K562 (cell line): ENCODE measurements around the gene SERPINA1. TPM values are rescaled to one million over a fixed set of nuclear protein-coding genes. Genes with fewer than 3 reads are reported as not detected.

Experiments used
- ATAC-seq: fragments of 200-7000 bp; cut with Tn5 transposase; 3 replicates; pipeline ENCODE4 v1.9.1; 2020; ENCODE audit warnings: moderate library complexity
- BruUV-seq: library from RNA; stranded (reverse); fragments of 400-500 nt; replicated peaks from 2 replicates; lab custom pipeline; 2021; lab: Mats Ljungman, UMichigan
- CTCF ChIA-PET: fragments of 300-600 bp; formaldehyde crosslinking; extraction: SDS; loops from one replicate; lab custom pipeline; 2021; ENCODE audit warnings: low intra/inter-chr PET ratio; lab: Yijun Ruan, JAX
- POLR2A ChIA-PET: fragments of 300-600, 350-650 bp; sonication (Branson Sonifier 250); formaldehyde crosslinking; extraction: SDS; loops from one replicate; lab custom pipeline; 2021; ENCODE audit warnings: antibody characterized with exemption, inconsistent platforms; lab: Yijun Ruan, JAX
- DNase-seq, 4 experiments: peaks; one replicate each; pipeline versions ENCODE4 v3.0.0 to v3.0.0-alpha.2; 2011 to 2018; ENCODE audit warnings: low spot score in 3 of 4, mixed read lengths in 3 of 4; ENCODE audit errors: extremely low read depth in 1 of 4
- FAIRE-seq: peaks from 2 replicates; lab custom pipeline; 2011; peaks lifted over from hg19 to GRCh38; lab: Jason Lieb, UNC
- H2AFZ ChIP-seq: 2 replicates; pipeline ENCODE4 v1.6.0; 2011; ENCODE audit warnings: low read depth, low read length, control low read depth, inconsistent platforms
- H3K27ac ChIP-seq: fragments of 200-600 bp; 3 replicates; pipeline ENCODE4 v1.8.0; 2011; ENCODE audit warnings: low read depth, mild to moderate bottlenecking, control low read depth, inconsistent platforms, low read length, moderate library complexity, mixed read lengths; ENCODE audit errors: extremely low read depth
- H3K27me3 ChIP-seq, 2 experiments: fragments of 300-600 bp in 1 of 2; 2 replicates in 1 of 2; 3 replicates in 1 of 2; pipeline versions ENCODE4 v1.6.0 to v1.8.0; 2011; ENCODE audit warnings: inconsistent platforms in 2 of 2, low read length in 2 of 2, mild to moderate bottlenecking in 1 of 2, mixed read lengths in 1 of 2, moderate library complexity in 1 of 2; ENCODE audit not compliant: control insufficient read depth in 2 of 2, insufficient read depth in 2 of 2
- H3K36me3 ChIP-seq: fragments of 300-600 bp; 3 replicates; pipeline ENCODE4 v1.8.0; 2011; ENCODE audit warnings: mild to moderate bottlenecking, low read length, inconsistent platforms; ENCODE audit not compliant: control insufficient read depth, insufficient read depth
- H3K4me1 ChIP-seq, 2 experiments: fragments of 200-600 bp in 1 of 2; replicated peaks in 1 of 2; 2 replicates in 1 of 2; 3 replicates in 1 of 2; pipeline versions ENCODE4 v1.5.1 to v1.8.0; 2011; ENCODE audit warnings: inconsistent platforms in 2 of 2, low read length in 2 of 2, mild to moderate bottlenecking in 1 of 2, mixed read lengths in 1 of 2, moderate library complexity in 1 of 2; ENCODE audit not compliant: control insufficient read depth in 2 of 2, insufficient read depth in 2 of 2
- H3K4me2 ChIP-seq: 2 replicates; pipeline ENCODE4 v1.6.1; 2011; ENCODE audit warnings: low read length, control low read depth, inconsistent platforms, mixed read lengths; ENCODE audit not compliant: insufficient read depth
- H3K4me3 ChIP-seq: fragments of 200-600 bp; sonication (generic), shearing (Covaris generic); 2 replicates; pipeline ENCODE4 v1.5.1; 2016; ENCODE audit warnings: control low read depth, inconsistent platforms
- H3K79me2 ChIP-seq: fragments of 200-600 bp; 3 replicates; pipeline ENCODE4 v1.8.0; 2011; ENCODE audit warnings: low read length, inconsistent platforms; ENCODE audit not compliant: control insufficient read depth, insufficient read depth
- H3K9ac ChIP-seq, 2 experiments: 2 replicates each; pipeline versions ENCODE4 v1.6.0 to v1.6.1; 2011; ENCODE audit warnings: low read depth in 2 of 2, low read length in 2 of 2, control low read depth in 1 of 2, inconsistent platforms in 1 of 2, mild to moderate bottlenecking in 1 of 2, mixed read lengths in 1 of 2; ENCODE audit not compliant: insufficient read depth in 1 of 2
- H3K9me1 ChIP-seq: one replicate; pipeline ENCODE4 v1.6.0; 2011; ENCODE audit warnings: inconsistent platforms, mild to moderate bottlenecking, low read length, moderate library complexity; ENCODE audit not compliant: control insufficient read depth, insufficient read depth
- H3K9me3 ChIP-seq: replicated peaks from 2 replicates; pipeline ENCODE4 v1.5.1; 2011; ENCODE audit warnings: low read depth, low read length, inconsistent platforms; ENCODE audit not compliant: control insufficient read depth, insufficient read depth
- H4K20me1 ChIP-seq: replicated peaks from 2 replicates; pipeline ENCODE4 v1.6.1; 2011; ENCODE audit warnings: low read length, inconsistent platforms, mixed read lengths; ENCODE audit not compliant: control insufficient read depth, insufficient read depth
- CTCF ChIP-seq, 3 experiments: IDR thresholded peaks in 2 of 3; conservative IDR thresholded peaks in 1 of 3; 2 replicates each; pipeline ENCODE4 v1.5.1; 2011 to 2012; ENCODE audit warnings: low read length in 3 of 3, mild to moderate bottlenecking in 3 of 3, control low read depth in 2 of 3, improper control_type of control experiment in 1 of 3, inconsistent platforms in 1 of 3, low read depth in 1 of 3, mixed read lengths in 1 of 3, moderate library complexity in 1 of 3; ENCODE audit not compliant: insufficient read depth in 2 of 3
- NKRF ChIP-seq: fragments of 450-650 bp; IDR thresholded peaks from 2 replicates; pipeline ENCODE4 v1.6.1; 2016; ENCODE audit warnings: borderline replicate concordance
- ZNF408 ChIP-seq: fragments of 250-450 bp; sonication (Bioruptor Pico); IDR thresholded peaks from 2 replicates; pipeline ENCODE4 v1.4.0; 2020; ENCODE audit warnings: low read depth, mild to moderate bottlenecking, moderate library complexity
- ZNF717 ChIP-seq: fragments of 250-450 bp; sonication (Bioruptor Pico); IDR thresholded peaks from 2 replicates; pipeline ENCODE4 v1.5.0; 2021
- WGBS: fragments of 100-300 bp; shearing (Covaris generic); methylation state at CpG from one replicate; pipeline ENCODE4 v1.1.6; 2016; ENCODE audit warnings: low coverage, mixed read lengths; ENCODE audit not compliant: insufficient coverage; ENCODE audit errors: missing lambda C conversion rate; 5-methylcytosine and 5-hydroxymethylcytosine counted together
- in situ Hi-C: fragments of 300-500 bp; cut with MboI; formaldehyde crosslinking; loops from 4 replicates; pipeline ENCODE4 v1.15.0; 2018; ENCODE audit warnings: inconsistent platforms, mixed read lengths
- intact Hi-C: fragments of 100-400 bp; cut with micrococcal nuclease; formaldehyde crosslinking; loops from 2 replicates; pipeline ENCODE4 v1.14.2; 2022
- polyA plus RNA-seq, 8 experiments: library from polyadenylated mRNA; depleted of rRNA in 4 of 8; stranded (reverse) in 5 of 8; unstranded in 3 of 8; fragments of >200 nt; fragmentation: Nextera tagmentation in 2 of 8; fragmentation: Illumina TruSeq in 1 of 8; extraction: Ambion mirVana in 2 of 8; extraction: Trizol in 1 of 8; gene quantifications; 2 replicates each; pipeline versions ENCODE4 v1.2.1 to v1.2.3, GENCODE V29; 2011 to 2014; ENCODE audit warnings: inconsistent platforms in 1 of 8, missing spikeins in 1 of 8
- total RNA-seq, 7 experiments: library from RNA; depleted of rRNA in 6 of 7; stranded (reverse); fragments of >200 nt in 6 of 7; fragmentation: Illumina TruSeq in 2 of 7; extraction: Trizol in 2 of 7; gene quantifications; 2 replicates each; pipeline versions ENCODE4 v1.2.1 to v1.2.3, GENCODE V29; 2011 to 2021; ENCODE audit warnings: low replicate concordance in 1 of 7

SERPINA1 gene
- total and polyA plus RNA-seq, 9 of the 15 experiments (the other 6 are each of a cell fraction or from before 2014, with no cell fraction given): 4.1 TPM; not detected in 8

DNA sequence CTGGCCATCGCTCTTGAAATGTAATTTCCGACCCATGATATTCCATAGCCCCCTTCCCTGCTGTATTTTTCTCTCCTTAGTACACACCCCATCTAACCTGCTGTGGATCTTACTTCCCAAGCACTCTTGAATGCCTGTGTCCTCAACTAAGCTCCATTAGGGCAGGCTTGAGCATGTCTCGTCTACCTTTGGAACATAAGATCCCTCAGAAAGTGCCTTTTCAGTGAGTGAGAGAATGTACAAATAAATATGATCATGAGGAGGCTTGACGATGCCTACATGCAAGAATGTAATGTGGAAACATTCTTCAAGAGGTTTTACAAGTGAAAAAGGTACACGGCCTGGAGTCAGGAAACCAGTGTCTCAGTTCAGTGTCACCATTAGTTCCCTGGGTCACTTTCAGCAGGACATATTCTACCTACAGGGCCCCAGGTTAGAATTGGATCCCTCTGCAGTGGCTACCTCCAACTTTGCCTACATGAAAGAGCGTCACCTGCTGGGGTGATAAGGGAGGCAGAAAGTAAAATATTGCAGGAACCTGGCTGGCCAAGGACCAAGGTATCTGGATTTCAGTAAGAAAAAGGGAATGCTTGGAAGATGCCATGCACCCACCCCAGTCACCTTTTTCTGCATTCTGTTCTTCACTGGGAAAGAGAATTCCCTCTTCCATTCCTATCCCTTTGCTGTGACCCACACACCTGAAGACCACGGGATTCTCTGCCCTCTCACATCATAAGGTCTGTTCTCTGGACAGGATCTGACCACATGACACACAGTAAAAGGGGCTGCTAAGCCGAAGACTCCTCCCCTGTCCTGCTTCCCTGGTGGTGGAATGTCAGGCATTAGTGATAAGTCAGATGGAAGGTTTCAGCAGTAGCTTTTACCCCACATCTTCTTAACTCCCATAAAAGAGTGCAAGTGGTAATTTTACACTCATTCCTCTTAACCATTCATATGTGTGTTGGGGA lies 24.6 kb upstream of the SERPINA1 start:
- 0% methylated on average over 8 of the region's 8 CpGs for WGBS
- intact Hi-C loops: loop anchor here (2.0 kb wide), 1 partner anchor 48 kb away; no protein-coding TSS in a partner anchor
- CTCF ChIA-PET: no interaction called here

More for the DNA sequence above, 24.6 kb upstream of the SERPINA1 start:
- no peaks in the 10 kb centered on the region for H3K79me2 ChIP-seq
- no peaks in the 10 kb centered on the region for H3K9me3 ChIP-seq
- POLR2A ChIA-PET: no interaction called here
- ATAC-seq (no peak), FAIRE-seq (no peak), DNase-seq (no peak)
- no peaks in the 10 kb centered on the region for H3K9me1 ChIP-seq
- no peaks in the 10 kb centered on the region for H3K4me1 ChIP-seq
- no peak overlapping the region for H3K9ac ChIP-seq
- H3K36me3 ChIP-seq: no peaks in the 10 kb centered on the region
- TF ChIP-seq CTCF (IDR thresholded peaks at IDR 0.05 in 2 of 3, conservative IDR thresholded peaks at IDR 0.05 in 1 of 3; ENCODE audit: insufficient read depth in 2 of 3, low read depth in 1 of 3, low read length in 3 of 3) (peak in 2 of 3 experiments; percentile 7 to 14; a peak in 1 of 6 replicates), ZNF408 (CRISPR knock-in tag) (no peak), NKRF (no peak), ZNF717 (CRISPR knock-in tag) (no peak)
- no peak overlapping the region for H3K4me2 ChIP-seq
- no peak overlapping the region for H3K4me3 ChIP-seq
- in situ Hi-C loops: no loop called here
- no TSS peak for BruUV-seq
- no peaks in the 10 kb centered on the region for H3K27me3 ChIP-seq
- no peaks in the 10 kb centered on the region for H4K20me1 ChIP-seq
- no peak overlapping the region for H3K27ac ChIP-seq
- H2AFZ ChIP-seq: no peak overlapping the region
